GM19043 (cell line): ENCODE data around the gene RB1.
A peak's percentile ranks its signal among the peaks of the same experiment; 100 is the strongest.

Experiments
- ATAC-seq: cut with Tn5 transposase; IDR thresholded peaks from one replicate; pipeline ENCODE4 v1.9.1; 2021; ENCODE audit warnings: low read depth; ENCODE audit not compliant: unreplicated experiment

RB1 gene

GRCh38 chr13:48492096-48492440, 188.5 kb downstream of the RB1 start:
- peak; percentile 47 for ATAC-seq

- ATAC-seq, result peak; percentile 73
Measured at GRCh38 chr13:48492470-48493065, 189.0 kb downstream of the RB1 start.

- no peak for ATAC-seq
Measured at GRCh38 chr13:48493066-48493765, 189.7 kb downstream of the RB1 start.

GRCh38 chr13:48493851-48494250, 190.3 kb downstream of the RB1 start:
- no peak for ATAC-seq

- ATAC-seq, result no peak
Measured at GRCh38 chr13:48494874-48495273, 191.3 kb downstream of the RB1 start.

GRCh38 chr13:48496271-48497161, 193.0 kb downstream of the RB1 start:
- no peak for ATAC-seq

- no peak for ATAC-seq
Measured at GRCh38 chr13:48497669-48498068, 194.1 kb downstream of the RB1 start.

- ATAC-seq, result peak; percentile 32
Measured at GRCh38 chr13:48500652-48501197, 197.2 kb downstream of the RB1 start.

- ATAC-seq, result peak; percentile 41
Measured at GRCh38 chr13:48501705-48502104, 198.2 kb downstream of the RB1 start.

- ATAC-seq, result no peak
Measured at GRCh38 chr13:48502601-48503319, 199.2 kb downstream of the RB1 start.

GRCh38 chr13:48504606-48505005, 201.1 kb downstream of the RB1 start:
- no peak for ATAC-seq

- no peak for ATAC-seq
Measured at GRCh38 chr13:48505012-48505411, 201.5 kb downstream of the RB1 start.

- ATAC-seq, result peak; percentile 55
Measured at GRCh38 chr13:48505597-48506091, 202.1 kb downstream of the RB1 start.

- peak; percentile 25 for ATAC-seq
Measured at GRCh38 chr13:48506092-48506701, 202.6 kb downstream of the RB1 start.

- no peak for ATAC-seq
Measured at GRCh38 chr13:48507021-48507420, 203.5 kb downstream of the RB1 start.

GRCh38 chr13:48508011-48508410, 204.5 kb downstream of the RB1 start:
- no peak for ATAC-seq

- ATAC-seq, result no peak
Measured at GRCh38 chr13:48510698-48511097, 207.1 kb downstream of the RB1 start.

- ATAC-seq, result no peak
Measured at GRCh38 chr13:48511621-48512230, 208.2 kb downstream of the RB1 start.

GRCh38 chr13:48514793-48515192, 211.2 kb downstream of the RB1 start:
- no peak for ATAC-seq

GRCh38 chr13:48515732-48516131, 212.2 kb downstream of the RB1 start:
- ATAC-seq, result no peak
